HEK293 (cell line): ENCODE results near the gene SRRM4.

ENCODE experiments used
- CTCF ChIA-PET: fragments of 350-600 bp; formaldehyde crosslinking; extraction: SDS; loops from one replicate; lab custom pipeline; 2021; ENCODE audit warnings: antibody characterized with exemption; lab: Yijun Ruan, JAX
- POLR2A ChIA-PET: fragments of 300-600 bp; formaldehyde crosslinking; extraction: SDS; loops from one replicate; lab custom pipeline; 2020; ENCODE audit warnings: antibody characterized with exemption, inconsistent platforms; lab: Yijun Ruan, JAX
- H3K27ac ChIP-seq: fragments of 200-500 bp; sonication (Bioruptor generic); 2 replicates; pipeline ENCODE4 v1.5.1; 2014; ENCODE audit warnings: low read depth, low read length, control low read depth, inconsistent platforms; ENCODE audit errors: extremely low read depth
- H3K36me3 ChIP-seq, 2 experiments: fragments of 200-500 bp in 1 of 2; sonication (Bioruptor generic) in 1 of 2; 1 replicate in 1 of 2; 2 replicates in 1 of 2; pipeline ENCODE4 v1.5.1; 2014 to 2017; ENCODE audit warnings: inconsistent platforms in 2 of 2, low read length in 2 of 2; ENCODE audit not compliant: control insufficient read depth in 2 of 2, insufficient read depth in 1 of 2
- H3K4me1 ChIP-seq: fragments of 200-500 bp; sonication (Bioruptor generic); 2 replicates; pipeline ENCODE4 v1.5.1; 2014; ENCODE audit warnings: mild to moderate bottlenecking, low read length, inconsistent platforms; ENCODE audit not compliant: control insufficient read depth, insufficient read depth
- H3K4me3 ChIP-seq: 2 replicates; pipeline ENCODE4 v1.5.1; 2011; ENCODE audit warnings: low read depth, mild to moderate bottlenecking, control low read depth, low read length, moderate library complexity
- H3K9me3 ChIP-seq: fragments of 200-500 bp; sonication (Bioruptor generic); 2 replicates; pipeline ENCODE4 v1.5.1; 2014; ENCODE audit warnings: low read depth, low read length, inconsistent platforms; ENCODE audit not compliant: control insufficient read depth, insufficient read depth
- HOXA7 ChIP-seq: sonication (generic); formaldehyde crosslinking; IDR thresholded peaks from 2 replicates; pipeline ENCODE4 v1.8.1; 2022; ENCODE audit warnings: missing genetic modification reagents, borderline replicate concordance
- KLF17 ChIP-seq: fragments of 450-650 bp; formaldehyde crosslinking; IDR thresholded peaks from 2 replicates; pipeline ENCODE4 v1.5.1; 2016; ENCODE audit warnings: missing biosample characterization, missing genetic modification characterization
- REST ChIP-seq: fragments of 450-650 bp; formaldehyde crosslinking; IDR thresholded peaks from 2 replicates; pipeline ENCODE4 v1.5.1; 2016; ENCODE audit warnings: missing biosample characterization, missing genetic modification characterization
- SCRT2 ChIP-seq: fragments of 450-650 bp; formaldehyde crosslinking; IDR thresholded peaks from 2 replicates; pipeline ENCODE4 v1.5.1; 2016; ENCODE audit warnings: missing biosample characterization, missing genetic modification characterization
- WT1 ChIP-seq: fragments of 450-650 bp; formaldehyde crosslinking; IDR thresholded peaks from 2 replicates; pipeline ENCODE4 v1.5.1; 2016; ENCODE audit warnings: missing biosample characterization, missing genetic modification characterization
- ZBTB17 ChIP-seq: fragments of 450-650 bp; formaldehyde crosslinking; IDR thresholded peaks from 2 replicates; pipeline ENCODE4 v1.5.1; 2016; ENCODE audit warnings: missing biosample characterization, missing genetic modification characterization
- ZFP69B ChIP-seq: fragments of 450-650 bp; formaldehyde crosslinking; IDR thresholded peaks from 2 replicates; pipeline ENCODE4 v1.5.1; 2016; ENCODE audit warnings: missing biosample characterization, missing genetic modification characterization
- ZNF133 ChIP-seq: fragments of 450-650 bp; formaldehyde crosslinking; IDR thresholded peaks from 2 replicates; pipeline ENCODE4 v1.5.1; 2016; ENCODE audit warnings: missing biosample characterization, missing genetic modification characterization
- ZNF19 ChIP-seq: fragments of 450-650 bp; formaldehyde crosslinking; IDR thresholded peaks from 2 replicates; pipeline ENCODE4; 2016; ENCODE audit warnings: missing biosample characterization, missing genetic modification characterization, low read depth
- ZNF266 ChIP-seq: fragments of 450-650 bp; formaldehyde crosslinking; IDR thresholded peaks from 2 replicates; pipeline ENCODE4 v1.5.1; 2016; ENCODE audit warnings: missing biosample characterization, missing genetic modification characterization, low read depth
- ZNF335 ChIP-seq: fragments of 450-650 bp; formaldehyde crosslinking; conservative IDR thresholded peaks from 2 replicates; pipeline ENCODE4 v1.5.1; 2016; ENCODE audit warnings: missing biosample characterization, missing genetic modification characterization
- ZNF501 ChIP-seq: fragments of 450-650 bp; formaldehyde crosslinking; IDR thresholded peaks from 2 replicates; pipeline ENCODE4 v1.5.1; 2016; ENCODE audit warnings: missing biosample characterization, missing genetic modification characterization
- ZNF530 ChIP-seq: fragments of 450-650 bp; formaldehyde crosslinking; IDR thresholded peaks from 2 replicates; pipeline ENCODE4 v1.5.1; 2016; ENCODE audit warnings: low read depth, missing biosample characterization, missing genetic modification characterization
- ZNF76 ChIP-seq: fragments of 450-650 bp; formaldehyde crosslinking; IDR thresholded peaks from 2 replicates; pipeline ENCODE4; 2016; ENCODE audit warnings: low read depth, missing biosample characterization, missing genetic modification characterization, borderline replicate concordance
- ZNF830 ChIP-seq: fragments of 450-650 bp; IDR thresholded peaks from 2 replicates; pipeline ENCODE4 v1.5.0; 2018; ENCODE audit warnings: missing biosample characterization, missing genetic modification characterization, low read depth, mild to moderate bottlenecking, moderate library complexity
- TF ChIP-seq, protein P1 (sequence below): fragments of 450-650 bp; formaldehyde crosslinking; IDR thresholded peaks from 2 replicates; pipeline ENCODE4 v1.5.1; 2016; ENCODE audit warnings: missing biosample characterization, missing genetic modification characterization, low read depth
- TF ChIP-seq, protein P2 (sequence below): fragments of 450-650 bp; formaldehyde crosslinking; IDR thresholded peaks from 2 replicates; pipeline ENCODE4 v1.5.1; 2016; ENCODE audit warnings: missing biosample characterization, missing genetic modification characterization

SRRM4 gene

GRCh38 chr12:119207063-119207560, 225.8 kb downstream of the SRRM4 start:
- no peak overlapping the region for H3K4me3 ChIP-seq
- POLR2A ChIA-PET, result no interaction called here
- CTCF ChIA-PET, result interaction anchor here (0.7 kb wide), 1 partner anchor 84 kb away, joined by 3 read pairs; no protein-coding TSS in a partner anchor
- TF ChIP-seq ZNF830, result no peak
- no peak for TF ChIP-seq KLF17 (tag by site-specific recombination)
- 0 out of 2 replicates have a peak, but pooled peaks have one; percentile 38 for TF ChIP-seq SCRT2 (tag by site-specific recombination)
- TF ChIP-seq ZNF133 (tag by site-specific recombination), result no peak
- no peaks in the 10 kb centered on the region for H3K9me3 ChIP-seq
- H3K4me1 ChIP-seq, result no peaks in the 10 kb centered on the region
- no peaks in the 10 kb centered on the region for H3K36me3 ChIP-seq
- H3K27ac ChIP-seq, result no peak overlapping the region

- Histone ChIP-seq H3K9me3 (no peaks in the 10 kb centered on the region), H3K4me3 (no peak overlapping the region), H3K36me3 (no peaks in the 10 kb centered on the region), H3K4me1 (no peaks in the 10 kb centered on the region), H3K27ac (no peak overlapping the region)
- POLR2A ChIA-PET, result no interaction called here
- CTCF ChIA-PET, result interaction anchor here (0.5 to 1.0 kb wide), 3 partner anchors 108 to 236 kb away, joined by 3 to 5 read pairs (median 3); no protein-coding TSS in a partner anchor
- TF ChIP-seq WT1, result no peak
- TF ChIP-seq SCRT2 (tag by site-specific recombination), result peak; percentile 66
- TF ChIP-seq ZNF266, result no peak
- TF ChIP-seq, protein P1, sequence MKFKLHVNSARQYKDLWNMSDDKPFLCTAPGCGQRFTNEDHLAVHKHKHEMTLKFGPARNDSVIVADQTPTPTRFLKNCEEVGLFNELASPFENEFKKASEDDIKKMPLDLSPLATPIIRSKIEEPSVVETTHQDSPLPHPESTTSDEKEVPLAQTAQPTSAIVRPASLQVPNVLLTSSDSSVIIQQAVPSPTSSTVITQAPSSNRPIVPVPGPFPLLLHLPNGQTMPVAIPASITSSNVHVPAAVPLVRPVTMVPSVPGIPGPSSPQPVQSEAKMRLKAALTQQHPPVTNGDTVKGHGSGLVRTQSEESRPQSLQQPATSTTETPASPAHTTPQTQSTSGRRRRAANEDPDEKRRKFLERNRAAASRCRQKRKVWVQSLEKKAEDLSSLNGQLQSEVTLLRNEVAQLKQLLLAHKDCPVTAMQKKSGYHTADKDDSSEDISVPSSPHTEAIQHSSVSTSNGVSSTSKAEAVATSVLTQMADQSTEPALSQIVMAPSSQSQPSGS, result 0 out of 2 replicates have a peak, but pooled peaks have one; percentile 20
- TF ChIP-seq ZBTB17 (tag by site-specific recombination), result peak; percentile 46
- peak; percentile 88 for TF ChIP-seq REST (tag by site-specific recombination)
Observed at GRCh38 chr12:119208626-119209061, 227.3 kb downstream of the SRRM4 start.

GRCh38 chr12:119211884-119212283, 230.5 kb downstream of the SRRM4 start:
- Histone ChIP-seq H3K9me3 (no peaks in the 10 kb centered on the region), H3K4me3 (no peak overlapping the region), H3K27ac (no peak overlapping the region), H3K4me1 (no peaks in the 10 kb centered on the region), H3K36me3 (no peaks in the 10 kb centered on the region)
- TF ChIP-seq KLF17 (tag by site-specific recombination) (no peak), ZNF530 (tag by site-specific recombination) (no peak), ZNF19 (no peak), ZFP69B (tag by site-specific recombination) (no peak), ZNF76 (tag by site-specific recombination) (no peak), ZNF501 (tag by site-specific recombination) (no peak), ZNF335 (tag by site-specific recombination) (no peak), HOXA7 (no peak)
- TF ChIP-seq, protein P2, sequence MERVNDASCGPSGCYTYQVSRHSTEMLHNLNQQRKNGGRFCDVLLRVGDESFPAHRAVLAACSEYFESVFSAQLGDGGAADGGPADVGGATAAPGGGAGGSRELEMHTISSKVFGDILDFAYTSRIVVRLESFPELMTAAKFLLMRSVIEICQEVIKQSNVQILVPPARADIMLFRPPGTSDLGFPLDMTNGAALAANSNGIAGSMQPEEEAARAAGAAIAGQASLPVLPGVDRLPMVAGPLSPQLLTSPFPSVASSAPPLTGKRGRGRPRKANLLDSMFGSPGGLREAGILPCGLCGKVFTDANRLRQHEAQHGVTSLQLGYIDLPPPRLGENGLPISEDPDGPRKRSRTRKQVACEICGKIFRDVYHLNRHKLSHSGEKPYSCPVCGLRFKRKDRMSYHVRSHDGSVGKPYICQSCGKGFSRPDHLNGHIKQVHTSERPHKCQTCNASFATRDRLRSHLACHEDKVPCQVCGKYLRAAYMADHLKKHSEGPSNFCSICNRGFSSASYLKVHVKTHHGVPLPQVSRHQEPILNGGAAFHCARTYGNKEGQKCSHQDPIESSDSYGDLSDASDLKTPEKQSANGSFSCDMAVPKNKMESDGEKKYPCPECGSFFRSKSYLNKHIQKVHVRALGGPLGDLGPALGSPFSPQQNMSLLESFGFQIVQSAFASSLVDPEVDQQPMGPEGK (tag by site-specific recombination), result no peak
- CTCF ChIA-PET, result interaction anchor here (1.1 kb wide), 1 partner anchor 8 kb away, joined by 3 read pairs; no protein-coding TSS in a partner anchor
- POLR2A ChIA-PET, result interaction anchor here (0.5 to 2.1 kb wide), 2 partner anchors 33 to 376 kb away, joined by 3 to 5 read pairs; partner anchors contain the start of gene HSPB8
